A673 (cell line): Measurements from ENCODE around the gene TTLL12. TPM values are rescaled to one million over a fixed set of nuclear protein-coding genes. Genes with fewer than 3 reads are reported as not detected.

Experiments
- BruUV-seq: library from RNA; stranded (reverse); fragments of 400-500 nt; replicated peaks from 2 replicates; lab custom pipeline; 2021; lab: Mats Ljungman, UMichigan
- CTCF ChIA-PET: fragments of 300-600 bp; sonication (Branson Sonifier 250); formaldehyde crosslinking; loops from one replicate; lab custom pipeline; 2022; ENCODE audit warnings: antibody characterized with exemption; lab: Charles Lee
- POLR2A ChIA-PET: fragments of 300-600 bp; sonication (Branson Sonifier 250); formaldehyde crosslinking; loops from one replicate; lab custom pipeline; 2022; ENCODE audit warnings: antibody characterized with exemption; ENCODE audit not compliant: low non-redundant PET; lab: Charles Lee
- DNase-seq: peaks from one replicate; pipeline ENCODE4 v3.0.0-alpha.2; 2015; ENCODE audit warnings: low spot score
- H3K27ac ChIP-seq: fragments of 200-600 bp; sonication (generic); 2 replicates; pipeline ENCODE4 v1.5.1; 2016; ENCODE audit warnings: mixed run types, low read depth, mild to moderate bottlenecking, mixed read lengths, antibody characterized with exemption, low read length; ENCODE audit not compliant: poor library complexity, severe bottlenecking
- H3K27me3 ChIP-seq: fragments of 200-600 bp; sonication (generic); replicated peaks from 2 replicates; pipeline ENCODE4 v1.6.1; 2017; ENCODE audit warnings: mixed run types, low read depth, mild to moderate bottlenecking, mixed read lengths, antibody characterized with exemption, low read length; ENCODE audit not compliant: insufficient read depth, poor library complexity
- H3K36me3 ChIP-seq: fragments of 200-600 bp; sonication (generic); 2 replicates; pipeline ENCODE4 v1.6.1; 2016; ENCODE audit warnings: mixed run types, mild to moderate bottlenecking, mixed read lengths, antibody characterized with exemption, low read length; ENCODE audit not compliant: insufficient read depth, poor library complexity, severe bottlenecking
- H3K4me1 ChIP-seq: fragments of 200-600 bp; sonication (generic); 2 replicates; pipeline ENCODE4 v1.6.1; 2017; ENCODE audit warnings: mixed run types, mild to moderate bottlenecking, mixed read lengths, antibody characterized with exemption, low read length; ENCODE audit not compliant: insufficient read depth, poor library complexity, severe bottlenecking
- H3K4me3 ChIP-seq: fragments of 200-600 bp; sonication (generic); 2 replicates; pipeline ENCODE4 v1.5.1; 2016; ENCODE audit warnings: low read depth, mixed run types, mild to moderate bottlenecking, mixed read lengths, low read length; ENCODE audit not compliant: poor library complexity, severe bottlenecking
- H3K9me3 ChIP-seq: fragments of 200-600 bp; sonication (generic); 2 replicates; pipeline ENCODE4 v1.6.1; 2016; ENCODE audit warnings: mixed run types, low read depth, mild to moderate bottlenecking, mixed read lengths, antibody characterized with exemption, low read length; ENCODE audit not compliant: poor library complexity, severe bottlenecking
- CTCF ChIP-seq: fragments of 300-800, 200-600 bp; sonication (generic); conservative IDR thresholded peaks from 2 replicates; pipeline ENCODE4 v1.5.1; 2017; ENCODE audit warnings: low read depth, mild to moderate bottlenecking, antibody characterized with exemption, low read length, moderate library complexity, mixed read lengths
- EZH2 ChIP-seq: fragments of 200-600 bp; sonication (generic); IDR thresholded peaks from 2 replicates; pipeline ENCODE4 v1.6.1; 2017; ENCODE audit warnings: borderline replicate concordance, low read depth, mild to moderate bottlenecking, mixed read lengths, antibody characterized with exemption, low read length; ENCODE audit not compliant: poor library complexity, severe bottlenecking
- intact Hi-C: fragments of 100-400 bp; cut with micrococcal nuclease; formaldehyde crosslinking; loops from one replicate; pipeline ENCODE4 v1.10.0; 2022; ENCODE audit not compliant: unreplicated experiment
- total RNA-seq: library from RNA; stranded (reverse); gene quantifications from 2 replicates; pipeline ENCODE4 v1.2.3, GENCODE V29; 2021

The TTLL12 gene
- total RNA-seq, 1 experiment from 2014 or later: 138 TPM

GRCh38 chr22:43180670-43181069 lies 6.3 kb downstream of the TTLL12 start:
- TF ChIP-seq EZH2 (no peak), CTCF (no peak)
- H3K27me3 ChIP-seq: no peaks in the 10 kb centered on the region
- no peaks in the 10 kb centered on the region for H3K9me3 ChIP-seq
- CTCF ChIA-PET: no interaction called here
- peaks cover 9% of the 10 kb centered on the region for H3K4me1 ChIP-seq
- POLR2A ChIA-PET: interaction anchor here (0.6 kb wide), 1 partner anchor 77 kb away, joined by 8 read pairs; no protein-coding TSS in a partner anchor
- no TSS peak for BruUV-seq
- peaks cover 52% of the 10 kb centered on the region for H3K36me3 ChIP-seq
- DNase-seq: no peak
- no peak overlapping the region for H3K27ac ChIP-seq
- H3K4me3 ChIP-seq: no peak overlapping the region
- intact Hi-C loops: no loop called here

- Histone ChIP-seq H3K4me3 (no peak overlapping the region), H3K27me3 (no peaks in the 10 kb centered on the region), H3K9me3 (no peaks in the 10 kb centered on the region), H3K27ac (no peak overlapping the region), H3K4me1 (peaks cover 4% of the 10 kb centered on the region), H3K36me3 (peaks cover 60% of the 10 kb centered on the region)
- no TSS peak for BruUV-seq
- no peak for TF ChIP-seq EZH2
- DNase-seq: no peak
- ChIA-PET POLR2A (no interaction called here), CTCF (no interaction called here)
- intact Hi-C loops: no loop called here
Measured at GRCh38 chr22:43179911-43180195, 7.1 kb downstream of the TTLL12 start.

DNA sequence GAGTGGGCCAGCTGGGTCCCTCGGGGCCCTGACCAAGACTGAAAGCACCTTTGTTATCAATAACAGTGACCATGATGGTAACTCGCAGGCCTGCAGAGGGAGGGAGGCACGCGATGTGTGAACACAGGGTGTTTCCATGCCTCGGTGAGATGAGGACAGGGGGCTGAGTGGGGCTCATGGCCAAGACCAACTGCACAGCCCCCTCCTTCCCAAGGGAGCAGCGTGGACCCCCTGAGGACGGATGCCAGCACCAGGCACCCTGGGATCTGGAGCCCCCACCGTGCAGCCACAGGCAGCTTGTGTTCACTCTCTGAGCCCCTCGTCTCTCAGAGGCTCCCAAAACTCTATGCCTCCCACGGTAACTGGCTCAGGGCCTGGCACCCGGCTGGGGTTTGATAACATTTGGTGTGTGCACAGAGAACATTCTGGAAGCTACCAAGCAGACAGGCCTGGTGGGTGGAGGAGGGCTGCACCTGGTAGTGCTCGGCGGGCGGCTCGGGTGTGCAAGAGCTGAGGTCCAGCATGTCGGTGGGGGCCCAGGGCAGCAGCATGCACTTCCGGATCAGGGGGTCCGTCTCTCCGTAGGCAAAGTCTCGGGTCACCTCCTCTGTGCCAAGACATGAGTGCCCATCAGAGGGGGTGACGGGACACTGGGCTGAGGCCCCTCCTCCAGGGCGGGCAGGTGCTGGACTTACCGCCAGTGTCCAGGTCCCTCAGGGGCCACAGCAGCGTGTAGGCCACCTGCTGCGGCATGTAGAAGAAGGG lies 7.6 kb downstream of the TTLL12 start:
- H3K4me3 ChIP-seq: no peak overlapping the region
- no peak overlapping the region for H3K27ac ChIP-seq
- H3K27me3 ChIP-seq: no peaks in the 10 kb centered on the region
- TF ChIP-seq CTCF (no peak), EZH2 (no peak)
- no peaks in the 10 kb centered on the region for H3K9me3 ChIP-seq
- DNase-seq: no peak
- peaks cover 65% of the 10 kb centered on the region for H3K36me3 ChIP-seq
- BruUV-seq: no TSS peak
- CTCF ChIA-PET: no interaction called here
- POLR2A ChIA-PET: no interaction called here
- intact Hi-C loops: no loop called here
- H3K4me1 ChIP-seq: peaks cover under 1% of the 10 kb centered on the region

- H3K9me3 ChIP-seq: no peaks in the 10 kb centered on the region
- DNase-seq: no peak
- intact Hi-C loops: no loop called here
- CTCF ChIA-PET: no interaction called here
- H3K36me3 ChIP-seq: peaks cover 69% of the 10 kb centered on the region
- no peaks in the 10 kb centered on the region for H3K4me1 ChIP-seq
- POLR2A ChIA-PET: no interaction called here
- no peaks in the 10 kb centered on the region for H3K27me3 ChIP-seq
- H3K4me3 ChIP-seq: no peak overlapping the region
- no TSS peak for BruUV-seq
- no peak overlapping the region for H3K27ac ChIP-seq
- TF ChIP-seq EZH2: no peak
- TF ChIP-seq CTCF: no peak
Measured at GRCh38 chr22:43177479-43177878, 9.5 kb downstream of the TTLL12 start.
